SJCRH30 (cell line): ENCODE data around the gene AP4B1. TPM values are rescaled to one million over a fixed set of nuclear protein-coding genes. Genes with fewer than 3 reads are reported as not detected.

Source experiments
- DNase-seq, 2 experiments: peaks; one replicate each; pipeline ENCODE4 v3.0.0-alpha.2; 2015 to 2020
- H3K27ac ChIP-seq: fragments of 250-450 bp; sonication (Bioruptor Pico); 2 replicates; pipeline ENCODE4 v1.5.1; 2020; ENCODE audit warnings: mild to moderate bottlenecking, moderate library complexity
- H3K27me3 ChIP-seq: fragments of 250-450 bp; sonication (Bioruptor Pico); 2 replicates; pipeline ENCODE4 v1.5.1; 2020; ENCODE audit warnings: mild to moderate bottlenecking, moderate library complexity
- H3K36me3 ChIP-seq: fragments of 250-450 bp; sonication (Bioruptor Pico); 2 replicates; pipeline ENCODE4 v1.5.1; 2020; ENCODE audit warnings: mild to moderate bottlenecking, moderate library complexity
- H3K4me1 ChIP-seq: fragments of 250-450 bp; sonication (Bioruptor Pico); 2 replicates; pipeline ENCODE4 v1.5.1; 2020; ENCODE audit warnings: mild to moderate bottlenecking, moderate library complexity
- H3K4me3 ChIP-seq: fragments of 250-450 bp; sonication (Bioruptor Pico); 2 replicates; pipeline ENCODE4 v1.5.1; 2020; ENCODE audit warnings: mild to moderate bottlenecking, moderate library complexity
- H3K9me3 ChIP-seq: fragments of 250-450 bp; sonication (Bioruptor Pico); replicated peaks from 2 replicates; pipeline ENCODE4 v1.5.1; 2020; ENCODE audit warnings: mild to moderate bottlenecking, moderate library complexity
- total RNA-seq: library from RNA; depleted of rRNA; stranded (reverse); fragments of >200 nt; shearing (Covaris generic); gene quantifications from 2 replicates; pipeline ENCODE4 v1.2.3, GENCODE V29; 2014

Gene AP4B1
- total RNA-seq, 1 experiment from 2014 or later = 14.3 TPM

- H3K27me3 ChIP-seq = no peaks in the 10 kb centered on the region
- DNase-seq = no peak
- peaks cover 20% of the 10 kb centered on the region for H3K36me3 ChIP-seq
- no peaks in the 10 kb centered on the region for H3K9me3 ChIP-seq
- H3K4me1 ChIP-seq = no peaks in the 10 kb centered on the region
- no peak overlapping the region for H3K27ac ChIP-seq
- H3K4me3 ChIP-seq = no peak overlapping the region
Observed at GRCh38 chr1:113938192-113938591, 33.6 kb upstream of the AP4B1 start.

- no peak overlapping the region for H3K27ac ChIP-seq
- peaks cover 10% of the 10 kb centered on the region for H3K36me3 ChIP-seq
- no peak for DNase-seq
- no peaks in the 10 kb centered on the region for H3K4me1 ChIP-seq
- no peaks in the 10 kb centered on the region for H3K9me3 ChIP-seq
- no peak overlapping the region for H3K4me3 ChIP-seq
- H3K27me3 ChIP-seq = no peaks in the 10 kb centered on the region
Observed at GRCh38 chr1:113937146-113937545, 32.5 kb upstream of the AP4B1 start.

- Histone ChIP-seq H3K4me3 (no peak overlapping the region), H3K9me3 (no peaks in the 10 kb centered on the region), H3K27ac (no peak overlapping the region), H3K27me3 (no peaks in the 10 kb centered on the region), H3K4me1 (peaks cover 9% of the 10 kb centered on the region), H3K36me3 (peaks cover under 1% of the 10 kb centered on the region)
- DNase-seq = no peak
Observed at GRCh38 chr1:113935970-113936369, 31.4 kb upstream of the AP4B1 start.

GRCh38 chr1:113935176-113935575 lies 30.6 kb upstream of the AP4B1 start:
- H3K36me3 ChIP-seq = no peaks in the 10 kb centered on the region
- no peak overlapping the region for H3K27ac ChIP-seq
- no peaks in the 10 kb centered on the region for H3K27me3 ChIP-seq
- no peak for DNase-seq
- no peak overlapping the region for H3K4me3 ChIP-seq
- H3K4me1 ChIP-seq = peaks cover 9% of the 10 kb centered on the region
- H3K9me3 ChIP-seq = no peaks in the 10 kb centered on the region

GRCh38 chr1:113934511-113935055 lies 30.0 kb upstream of the AP4B1 start:
- peaks cover 9% of the 10 kb centered on the region for H3K4me1 ChIP-seq
- no peak overlapping the region for H3K27ac ChIP-seq

GRCh38 chr1:113934006-113934405 lies 29.4 kb upstream of the AP4B1 start:
- H3K27me3 ChIP-seq = no peaks in the 10 kb centered on the region
- H3K27ac ChIP-seq = no peak overlapping the region
- H3K36me3 ChIP-seq = no peaks in the 10 kb centered on the region
- H3K4me3 ChIP-seq = no peak overlapping the region
- H3K4me1 ChIP-seq = peaks cover 9% of the 10 kb centered on the region
- H3K9me3 ChIP-seq = no peaks in the 10 kb centered on the region
- DNase-seq = no peak

More at GRCh38 chr1:113934511-113935055, 30.0 kb upstream of the AP4B1 start:
- H3K9me3 ChIP-seq = no peaks in the 10 kb centered on the region
- DNase-seq = no peak
- no peak overlapping the region for H3K4me3 ChIP-seq
- no peaks in the 10 kb centered on the region for H3K36me3 ChIP-seq
- no peaks in the 10 kb centered on the region for H3K27me3 ChIP-seq

GRCh38 chr1:113931451-113931851 lies 26.9 kb upstream of the AP4B1 start:
- Histone ChIP-seq H3K4me3 (peak overlapping the region; percentile 87), H3K27me3 (no peaks in the 10 kb centered on the region), H3K36me3 (no peaks in the 10 kb centered on the region), H3K27ac (no peak overlapping the region), H3K4me1 (peaks cover 9% of the 10 kb centered on the region), H3K9me3 (no peaks in the 10 kb centered on the region)
- DNase-seq = peak in 1 of 2 experiments; percentile 16

- DNase-seq = peak in 1 of 2 experiments; percentile 31
- H3K27ac ChIP-seq = peak overlapping the region; percentile 31; the same call in 1 of the 2 replicates
- peaks cover 9% of the 10 kb centered on the region for H3K4me1 ChIP-seq
- no peaks in the 10 kb centered on the region for H3K27me3 ChIP-seq
- no peaks in the 10 kb centered on the region for H3K9me3 ChIP-seq
- H3K4me3 ChIP-seq = peak overlapping the region; percentile 87
- H3K36me3 ChIP-seq = no peaks in the 10 kb centered on the region
Observed at GRCh38 chr1:113930499-113931161, 26.0 kb upstream of the AP4B1 start.

- H3K4me1 ChIP-seq = peaks cover 9% of the 10 kb centered on the region
- peak overlapping the region; percentile 87 for H3K4me3 ChIP-seq
- H3K27me3 ChIP-seq = no peaks in the 10 kb centered on the region
- H3K36me3 ChIP-seq = no peaks in the 10 kb centered on the region
- H3K27ac ChIP-seq = peak overlapping the region; percentile 31
- DNase-seq = peak; percentile 30 to 47
- H3K9me3 ChIP-seq = no peaks in the 10 kb centered on the region
Observed at GRCh38 chr1:113929750-113930498, 25.3 kb upstream of the AP4B1 start.

GRCh38 chr1:113928941-113929749 lies 24.5 kb upstream of the AP4B1 start, which contains the start of gene HIPK1:
TSS of gene HIPK1 (plus strand) at chr1:113929324.
- H3K36me3 ChIP-seq = no peaks in the 10 kb centered on the region
- H3K4me1 ChIP-seq = peaks cover 9% of the 10 kb centered on the region
- H3K27ac ChIP-seq = peak within 1 kb of the TSS; percentile 44
- no peaks in the 10 kb centered on the region for H3K9me3 ChIP-seq
- H3K4me3 ChIP-seq = peak within 1 kb of the TSS; percentile 87
- H3K27me3 ChIP-seq = no peaks in the 10 kb centered on the region
- peak; percentile 89 to 94 for DNase-seq

- H3K27me3 ChIP-seq = no peaks in the 10 kb centered on the region
- H3K36me3 ChIP-seq = no peaks in the 10 kb centered on the region
- DNase-seq = peak in 1 of 2 experiments; percentile 9
- H3K4me1 ChIP-seq = peaks cover 9% of the 10 kb centered on the region
- peak overlapping the region; percentile 87 for H3K4me3 ChIP-seq
- no peak overlapping the region for H3K27ac ChIP-seq
- no peaks in the 10 kb centered on the region for H3K9me3 ChIP-seq
Observed at GRCh38 chr1:113928187-113928930, 23.8 kb upstream of the AP4B1 start.

- H3K27me3 ChIP-seq = no peaks in the 10 kb centered on the region
- DNase-seq = no peak
- no peak overlapping the region for H3K4me3 ChIP-seq
- H3K27ac ChIP-seq = no peak overlapping the region
- H3K9me3 ChIP-seq = no peaks in the 10 kb centered on the region
- H3K36me3 ChIP-seq = no peaks in the 10 kb centered on the region
- no peaks in the 10 kb centered on the region for H3K4me1 ChIP-seq
Observed at GRCh38 chr1:113924473-113924872, 19.9 kb upstream of the AP4B1 start.

GRCh38 chr1:113922957-113923356 lies 18.4 kb upstream of the AP4B1 start:
- no peak overlapping the region for H3K4me3 ChIP-seq
- DNase-seq = no peak
- H3K9me3 ChIP-seq = no peaks in the 10 kb centered on the region
- H3K4me1 ChIP-seq = no peaks in the 10 kb centered on the region
- H3K27me3 ChIP-seq = no peaks in the 10 kb centered on the region
- no peak overlapping the region for H3K27ac ChIP-seq
- no peaks in the 10 kb centered on the region for H3K36me3 ChIP-seq

- Histone ChIP-seq H3K4me1 (no peaks in the 10 kb centered on the region), H3K27me3 (no peaks in the 10 kb centered on the region), H3K27ac (no peak overlapping the region), H3K36me3 (peaks cover 3% of the 10 kb centered on the region; the same call in 1 of the 2 replicates), H3K9me3 (no peaks in the 10 kb centered on the region), H3K4me3 (no peak overlapping the region)
- DNase-seq = no peak
Observed at GRCh38 chr1:113918243-113918642, 13.6 kb upstream of the AP4B1 start.
